ENCODE results near the gene C11orf86. TPM values are rescaled to one million over a fixed set of nuclear protein-coding genes. Genes with fewer than 3 reads are reported as not detected.

The C11orf86 gene
- 34.6 to 89.6 TPM (median 68.0 TPM) in 5 replicates for total RNA-seq (2022; extraction: Qiagen RNA extraction; ENCODE audit: low read depth)

GRCh38 chr11:66974724-66975404 is at the start of gene C11orf86:
C11orf86 (plus strand) TSS chr11:66975304; CDS start chr11:66975363, 59 bp downstream.

DNA sequence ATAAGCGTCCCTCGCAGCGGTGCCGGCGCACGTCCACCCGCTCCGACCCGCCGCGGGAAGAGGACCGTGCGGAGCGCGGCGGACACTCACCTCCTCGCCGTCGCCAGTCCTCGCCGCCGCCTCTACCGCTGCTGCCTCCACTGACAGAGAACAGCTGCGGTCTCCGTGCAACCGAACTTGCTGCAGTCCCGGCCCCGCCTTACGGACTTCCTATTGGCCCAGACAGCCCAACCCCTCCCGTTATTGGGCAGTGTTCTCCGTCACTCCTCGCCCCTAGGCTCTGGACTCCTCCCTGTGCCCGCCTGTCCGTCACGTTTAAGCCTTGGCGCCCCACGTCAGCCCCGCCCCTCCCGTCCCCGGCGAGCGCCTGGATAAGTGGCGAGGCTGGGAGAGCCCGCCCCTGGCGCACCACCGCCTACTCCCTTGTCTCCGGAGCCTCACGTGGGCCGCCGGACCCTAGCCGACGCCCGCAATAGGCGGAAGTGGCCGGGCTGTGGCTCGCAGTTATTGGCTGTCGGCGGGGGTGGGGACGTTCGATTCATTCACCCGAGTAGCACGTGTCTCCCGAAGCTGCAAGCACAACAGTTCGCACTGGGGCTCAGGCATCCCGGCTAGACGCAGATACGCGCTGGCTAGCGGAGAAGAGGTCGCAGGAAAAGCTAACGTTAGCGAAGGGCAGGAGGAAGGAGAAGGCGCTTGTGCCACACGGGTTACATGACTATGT is 16.7 kb upstream of the C11orf86 start, which contains the start of gene PC:
TSS of gene PC (minus strand) at position 152 of the 724 bp plus-strand sequence. CDS start 86,224 bp downstream, outside the sequence.

DNA sequence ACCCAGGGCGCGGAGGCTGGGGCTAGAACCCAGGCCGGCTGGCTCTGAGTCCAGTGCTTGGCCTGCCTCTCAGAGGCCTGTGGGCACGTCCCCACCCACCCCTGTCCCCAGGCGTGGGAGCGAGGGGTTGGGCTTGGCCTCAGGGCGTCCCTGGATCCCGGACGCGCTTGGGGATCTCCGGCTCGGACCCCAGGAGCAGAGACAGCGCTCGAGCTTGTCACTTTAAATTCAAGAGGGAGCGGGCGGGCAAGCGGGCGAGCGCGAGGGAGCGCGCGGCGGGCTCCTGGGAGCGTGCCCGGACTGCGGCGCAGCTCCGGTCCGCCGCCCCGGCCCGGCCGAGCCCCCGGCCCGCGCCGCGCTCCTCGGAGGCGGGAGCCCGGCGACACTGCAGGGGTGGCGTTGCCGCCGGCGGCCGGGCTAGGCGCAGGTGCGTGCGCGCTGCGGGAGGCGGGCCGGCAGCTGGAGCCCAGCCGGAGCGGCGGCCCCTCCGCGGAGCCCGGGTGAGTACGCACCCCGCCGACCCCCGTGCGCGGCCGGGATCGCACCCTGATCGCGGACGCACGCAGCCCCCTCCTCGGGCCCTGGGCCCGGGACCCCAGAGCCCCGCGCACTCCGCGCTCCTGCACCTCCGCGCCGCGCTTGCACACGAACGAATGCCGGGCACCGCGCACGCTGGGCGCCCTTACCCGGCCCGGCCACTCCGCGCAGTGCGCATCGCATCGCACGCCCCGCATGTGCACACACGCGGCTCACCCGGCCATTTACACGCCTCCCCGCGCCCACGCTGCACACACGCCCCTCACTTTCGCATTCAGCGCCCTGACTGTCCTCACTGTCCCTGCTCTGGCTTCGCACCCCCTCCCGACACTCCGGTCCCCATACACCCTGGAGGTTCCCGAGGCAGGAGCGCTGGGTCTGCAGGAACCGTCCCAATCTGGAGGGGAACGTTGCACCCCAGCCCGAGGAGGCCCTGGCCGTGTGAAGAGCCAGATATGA is 48.2 kb downstream of the C11orf86 start, which contains the start of gene SYT12:
TSS of gene SYT12 (plus strand) at position 174 of the 996 bp plus-strand sequence. CDS start 7,011 bp downstream, outside the sequence.

Other genes with a start within 250 kb of the C11orf86 start
- gene SPTBN2, start 246.1 kb upstream of the C11orf86 start, total RNA-seq (2022; extraction: Qiagen RNA extraction; ENCODE audit: low read depth): 9.3 to 14.5 TPM (median 10.5 TPM) in 5 replicates
- gene RCE1, start 131.9 kb upstream of the C11orf86 start, total RNA-seq (2022; extraction: Qiagen RNA extraction; ENCODE audit: low read depth): 32.2 to 54.1 TPM (median 51.3 TPM) in 5 replicates
- gene LRFN4, start 118.2 kb upstream of the C11orf86 start, total RNA-seq (2022; extraction: Qiagen RNA extraction; ENCODE audit: low read depth): 43.2 to 119 TPM (median 101 TPM) in 5 replicates
- gene PC, start 16.9 kb upstream of the C11orf86 start, total RNA-seq (2022; extraction: Qiagen RNA extraction; ENCODE audit: low read depth): 18.8 to 44.8 TPM (median 36.0 TPM) in 5 replicates
- 13.3 to 22.9 TPM (median 17.8 TPM) in 5 replicates for gene SYT12, start 47.8 kb downstream of the C11orf86 start, total RNA-seq (2022; extraction: Qiagen RNA extraction; ENCODE audit: low read depth)
- 28.9 to 58.5 TPM (median 44.9 TPM) in 5 replicates for gene RHOD, start 81.5 kb downstream of the C11orf86 start, total RNA-seq (2022; extraction: Qiagen RNA extraction; ENCODE audit: low read depth)
- gene KDM2A, start 144.0 kb downstream of the C11orf86 start, total RNA-seq (2022; extraction: Qiagen RNA extraction; ENCODE audit: low read depth): 41.7 to 51.3 TPM (median 49.3 TPM) in 5 replicates

Data from A549 treated with ZK216348 at 1 μM for 4 hours (cell line).